CD4-positive, CD25-positive, alpha-beta regulatory T cell (primary cell): Measurements from ENCODE around the gene EPHA6. TPM values are rescaled to one million over a fixed set of nuclear protein-coding genes. Genes with fewer than 3 reads are reported as not detected.

Experiments
- ATAC-seq, 2 donors: fragments of 150-1000 bp; cut with Tn5 transposase; one replicate each; pipeline ENCODE4 v1.10.0; 2021; ENCODE audit warnings: low read depth in 2 of 2, moderate number of reproducible peaks in 2 of 2, moderate library complexity in 1 of 2
- DNase-seq, 3 donors: peaks; one replicate each; pipeline versions ENCODE4 v3.0.0 to v3.0.0-alpha.2; 2012 to 2022; ENCODE audit warnings: mixed read lengths in 1 of 3
- H3K27ac ChIP-seq: one replicate; pipeline ENCODE4 v1.7.0; 2013; ENCODE audit warnings: mild to moderate bottlenecking, low read length; ENCODE audit not compliant: insufficient read depth, poor library complexity, severe bottlenecking
- H3K27me3 ChIP-seq: one replicate; pipeline ENCODE4 v1.7.0; 2013; ENCODE audit warnings: low read length; ENCODE audit not compliant: control insufficient read depth, insufficient read depth
- H3K36me3 ChIP-seq: one replicate; pipeline ENCODE4 v1.7.0; 2013; ENCODE audit warnings: mild to moderate bottlenecking, low read length, moderate library complexity; ENCODE audit not compliant: control insufficient read depth, insufficient read depth
- H3K4me1 ChIP-seq: 2 replicates; pipeline ENCODE4 v1.7.0; 2013; ENCODE audit warnings: mild to moderate bottlenecking, low read length; ENCODE audit not compliant: insufficient read depth, control insufficient read depth, poor library complexity, severe bottlenecking
- H3K4me3 ChIP-seq: one replicate; pipeline ENCODE4 v1.7.0; 2013; ENCODE audit warnings: low read depth, mild to moderate bottlenecking, low read length, moderate library complexity
- H3K9me3 ChIP-seq, 2 experiments: 1 replicate in 1 of 2; 2 replicates in 1 of 2; pipeline ENCODE4 v1.7.0; 2013; ENCODE audit warnings: low read length in 2 of 2, mild to moderate bottlenecking in 1 of 2, moderate library complexity in 1 of 2; ENCODE audit not compliant: control insufficient read depth in 2 of 2
- H3K27ac Mint-ChIP-seq, 3 donors: one replicate each; pipeline ENCODE4 v1.8.0; 2020 to 2022; ENCODE audit warnings: mild to moderate bottlenecking in 3 of 3, mixed read lengths in 3 of 3, moderate library complexity in 2 of 3
- H3K27me3 Mint-ChIP-seq: one replicate; pipeline ENCODE4 v1.8.0; 2022; ENCODE audit warnings: mild to moderate bottlenecking, mixed read lengths
- H3K36me3 Mint-ChIP-seq: one replicate; pipeline ENCODE4 v1.8.0; 2020; ENCODE audit warnings: mixed read lengths
- H3K4me1 Mint-ChIP-seq, 4 donors: one replicate each; pipeline ENCODE4 v1.8.0; 2020 to 2022; ENCODE audit warnings: mixed read lengths in 4 of 4, mild to moderate bottlenecking in 1 of 4
- H3K4me3 Mint-ChIP-seq, 4 donors: one replicate each; pipeline ENCODE4 v1.8.0; 2020 to 2022; ENCODE audit warnings: mild to moderate bottlenecking in 4 of 4, mixed read lengths in 4 of 4, moderate library complexity in 3 of 4
- H3K9me3 Mint-ChIP-seq, 7 donors: one replicate each; pipeline ENCODE4 v1.8.0; 2020 to 2022; ENCODE audit warnings: mixed read lengths in 7 of 7, mild to moderate bottlenecking in 3 of 7, moderate library complexity in 2 of 7
- polyA plus RNA-seq, 4 donors: library from polyadenylated mRNA; unstranded; fragments of 300-500 nt; fragmentation: Illumina TruSeq; gene quantifications; one replicate each; pipeline ENCODE4 v1.2.3, GENCODE V29; 2021
- total RNA-seq: library from RNA; stranded (reverse); gene quantifications from one replicate; pipeline ENCODE4 v1.2.3, GENCODE V29; 2022

The EPHA6 gene
- total and polyA plus RNA-seq, 5 donors from 2014 or later: not detected

DNA sequence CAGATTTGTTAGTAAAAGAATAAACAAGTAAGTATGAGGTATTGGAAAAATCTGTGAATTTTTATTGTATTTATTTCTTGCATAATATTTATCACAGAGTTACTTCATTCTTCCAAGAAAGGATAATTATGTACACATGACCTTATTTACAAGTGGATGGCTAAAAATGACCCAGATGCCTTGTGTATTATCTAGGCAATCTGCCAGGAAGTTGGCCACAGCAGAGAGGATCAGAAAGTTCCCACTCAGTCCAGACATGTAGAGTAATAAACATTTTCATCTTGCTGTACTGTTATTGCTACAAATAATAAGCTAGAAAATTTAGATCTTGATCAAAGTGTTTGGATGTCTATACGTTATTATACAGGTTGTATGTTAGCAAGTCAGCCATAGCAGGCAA, 317.1 kb downstream of the EPHA6 start:
- H3K4me3 ChIP-seq: no peak overlapping the region
- Mint-ChIP-seq H3K4me1 (no peaks in the 10 kb centered on the region), H3K27ac (no peak overlapping the region), H3K27me3 (no peaks in the 10 kb centered on the region), H3K4me3 (no peak overlapping the region), H3K36me3 (no peaks in the 10 kb centered on the region), H3K9me3 (peaks cover 0 to 8% (median 2%) of the 10 kb centered on the region in 7 donors)
- no peak overlapping the region for H3K27ac ChIP-seq
- no peaks in the 10 kb centered on the region for H3K36me3 ChIP-seq
- no peaks in the 10 kb centered on the region for H3K9me3 ChIP-seq
- no peak for DNase-seq
- no peak for ATAC-seq
- H3K4me1 ChIP-seq: no peaks in the 10 kb centered on the region
- H3K27me3 ChIP-seq: no peaks in the 10 kb centered on the region

DNA sequence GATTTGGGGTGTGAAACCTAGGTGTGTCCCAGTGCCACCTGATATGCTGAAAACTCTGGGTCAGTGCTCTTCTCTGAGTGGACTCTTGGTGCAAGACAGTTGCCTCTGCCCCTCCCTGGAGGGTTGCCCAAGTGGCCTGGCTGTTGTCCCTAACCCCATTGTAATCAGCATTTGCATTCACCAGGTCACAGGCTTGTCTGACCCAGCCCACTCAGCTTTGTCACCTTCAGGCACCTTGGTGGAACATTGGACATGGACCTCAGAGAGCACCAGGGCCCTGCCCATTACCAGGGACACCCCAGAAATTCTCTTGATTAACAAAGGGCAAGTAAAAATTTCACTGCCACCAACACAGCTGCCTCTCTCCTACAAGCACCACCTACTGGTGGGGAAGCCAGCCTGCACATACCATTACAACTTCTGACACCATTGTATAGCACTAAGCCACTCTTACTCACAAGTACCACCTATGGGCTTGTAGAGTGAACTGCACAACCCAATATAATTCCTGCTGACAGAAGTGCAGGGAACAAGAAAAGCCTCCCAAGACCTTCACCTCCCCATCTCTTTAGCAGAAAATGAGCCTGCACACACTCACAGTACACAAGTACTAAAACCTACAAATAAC, 324.6 kb downstream of the EPHA6 start:
- no peak overlapping the region for H3K4me3 ChIP-seq
- no peaks in the 10 kb centered on the region for H3K27me3 ChIP-seq
- ATAC-seq: no peak
- Mint-ChIP-seq H3K9me3 (peaks cover 0 to 30% (median 8%) of the 10 kb centered on the region in 7 donors), H3K27me3 (no peaks in the 10 kb centered on the region), H3K4me1 (no peaks in the 10 kb centered on the region), H3K27ac (no peak overlapping the region), H3K4me3 (no peak overlapping the region), H3K36me3 (no peaks in the 10 kb centered on the region)
- no peak overlapping the region for H3K27ac ChIP-seq
- H3K9me3 ChIP-seq: peaks cover 0 to 15% of the 10 kb centered on the region in 2 experiments
- H3K4me1 ChIP-seq: no peaks in the 10 kb centered on the region
- peak in 1 of 3 donors; percentile 1 for DNase-seq
- H3K36me3 ChIP-seq: no peaks in the 10 kb centered on the region

DNA sequence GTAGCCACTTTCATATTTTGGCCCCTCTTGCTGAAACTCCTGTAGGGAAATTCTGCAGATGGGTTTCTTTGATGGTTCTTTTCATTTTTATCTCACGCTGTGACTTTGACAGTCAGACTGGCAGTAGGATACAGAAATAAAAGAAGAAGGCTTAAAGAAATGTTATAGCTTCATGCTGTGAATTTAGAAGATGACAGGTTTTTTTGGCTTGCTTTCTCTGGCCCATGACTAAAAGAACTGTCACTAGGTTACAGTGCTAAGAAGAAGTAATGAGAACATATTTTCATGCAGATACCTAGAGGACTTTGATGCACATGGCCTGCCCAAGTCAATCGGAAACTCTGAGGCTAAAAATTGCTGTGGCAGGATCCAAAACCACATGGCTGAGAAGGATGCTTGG, 334.5 kb downstream of the EPHA6 start:
- H3K9me3 Mint-ChIP-seq: peaks cover 0 to 9% (median 5%) of the 10 kb centered on the region in 7 donors
- H3K27me3 Mint-ChIP-seq: no peaks in the 10 kb centered on the region
- no peak for DNase-seq
- no peaks in the 10 kb centered on the region for H3K4me1 Mint-ChIP-seq
- H3K4me1 ChIP-seq: no peaks in the 10 kb centered on the region
- no peaks in the 10 kb centered on the region for H3K27me3 ChIP-seq
- no peak overlapping the region for H3K27ac ChIP-seq
- no peaks in the 10 kb centered on the region for H3K36me3 ChIP-seq
- no peak for ATAC-seq
- no peak overlapping the region for H3K4me3 ChIP-seq
- H3K9me3 ChIP-seq: no peaks in the 10 kb centered on the region
- H3K36me3 Mint-ChIP-seq: no peaks in the 10 kb centered on the region
- H3K4me3 Mint-ChIP-seq: no peak overlapping the region
- no peak overlapping the region for H3K27ac Mint-ChIP-seq

DNA sequence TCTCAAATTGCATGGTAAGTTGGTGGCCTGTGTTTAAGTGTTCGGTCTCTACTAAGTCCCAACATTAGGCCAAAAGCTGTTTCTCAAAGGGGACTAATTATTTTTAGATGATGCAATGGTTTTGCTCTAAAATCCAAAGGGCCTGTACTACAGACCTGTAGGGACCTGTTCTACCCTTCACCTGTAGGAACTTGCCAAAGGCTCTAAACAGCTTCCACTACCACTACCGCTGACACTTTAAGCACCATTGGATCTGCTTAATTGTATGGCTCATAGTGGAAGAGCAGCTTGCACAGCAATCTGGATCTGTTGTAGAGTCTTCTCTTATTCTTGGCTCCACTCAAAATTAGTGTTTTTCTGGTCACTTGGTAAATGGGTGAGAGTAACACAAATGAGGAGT, 346.8 kb downstream of the EPHA6 start:
- H3K9me3 ChIP-seq: no peaks in the 10 kb centered on the region
- no peaks in the 10 kb centered on the region for H3K36me3 ChIP-seq
- H3K27ac ChIP-seq: no peak overlapping the region

DNA sequence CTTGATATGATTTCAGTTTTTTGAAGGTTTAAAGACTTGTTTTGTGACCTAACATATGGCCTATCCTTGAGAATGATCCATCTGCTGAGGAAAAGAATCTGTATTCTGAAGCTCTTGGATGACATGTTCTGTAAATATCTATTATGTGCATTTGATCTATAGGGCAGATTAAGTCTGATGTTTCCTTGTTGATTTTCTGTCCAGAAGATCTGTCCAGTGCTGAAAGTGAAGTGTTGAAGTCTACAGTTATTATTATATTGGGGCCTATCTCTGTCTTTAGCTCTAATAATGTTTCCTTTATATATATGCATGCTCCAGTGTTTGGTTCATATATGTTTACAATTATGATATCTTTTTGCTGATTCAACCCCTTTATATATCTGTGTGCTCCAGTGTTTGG, 362.8 kb downstream of the EPHA6 start:
- H3K27me3 ChIP-seq: no peaks in the 10 kb centered on the region
- Mint-ChIP-seq H3K4me3 (no peak overlapping the region), H3K4me1 (no peaks in the 10 kb centered on the region), H3K27ac (no peak overlapping the region), H3K36me3 (no peaks in the 10 kb centered on the region), H3K27me3 (no peaks in the 10 kb centered on the region), H3K9me3 (peaks cover 5 to 24% (median 7%) of the 10 kb centered on the region in 7 donors)
- no peaks in the 10 kb centered on the region for H3K9me3 ChIP-seq
- DNase-seq: no peak
- H3K27ac ChIP-seq: no peak overlapping the region
- H3K36me3 ChIP-seq: no peaks in the 10 kb centered on the region
- H3K4me3 ChIP-seq: no peak overlapping the region
- no peaks in the 10 kb centered on the region for H3K4me1 ChIP-seq
- ATAC-seq: no peak

More for the DNA sequence above, 346.8 kb downstream of the EPHA6 start:
- DNase-seq (no peak), ATAC-seq (no peak)
- no peaks in the 10 kb centered on the region for H3K27me3 ChIP-seq
- H3K4me1 Mint-ChIP-seq: no peaks in the 10 kb centered on the region
- H3K9me3 Mint-ChIP-seq: peaks cover 2 to 18% (median 4%) of the 10 kb centered on the region in 7 donors
- no peaks in the 10 kb centered on the region for H3K4me1 ChIP-seq
- H3K27ac Mint-ChIP-seq: no peak overlapping the region
- peaks cover 4% of the 10 kb centered on the region for H3K36me3 Mint-ChIP-seq
- no peak overlapping the region for H3K4me3 Mint-ChIP-seq
- no peak overlapping the region for H3K4me3 ChIP-seq
- no peaks in the 10 kb centered on the region for H3K27me3 Mint-ChIP-seq

DNA sequence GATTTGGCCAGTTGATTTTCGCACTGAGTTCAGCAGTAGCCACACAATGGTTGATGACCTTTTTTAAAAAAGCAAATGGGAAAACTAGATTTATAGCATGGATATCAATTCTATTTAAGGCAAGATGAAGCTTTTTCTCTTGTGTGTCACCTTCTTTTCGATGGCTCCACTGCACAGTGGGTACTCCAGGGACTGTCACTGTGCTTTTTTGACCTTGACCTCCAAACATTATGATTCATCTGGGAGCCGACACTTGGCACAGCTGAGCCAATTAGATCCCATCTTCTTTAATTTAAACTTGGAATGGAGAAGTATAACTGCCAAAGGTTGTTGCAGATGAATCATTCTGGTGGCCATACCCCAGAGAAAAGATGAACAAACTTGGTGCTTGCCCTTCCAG, 367.3 kb downstream of the EPHA6 start:
- no peak overlapping the region for H3K27ac Mint-ChIP-seq
- H3K27ac ChIP-seq: no peak overlapping the region
- no peaks in the 10 kb centered on the region for H3K4me1 ChIP-seq
- ATAC-seq: no peak
- peaks cover 1 to 24% (median 5%) of the 10 kb centered on the region in 7 donors for H3K9me3 Mint-ChIP-seq
- no peaks in the 10 kb centered on the region for H3K36me3 Mint-ChIP-seq
- H3K4me3 Mint-ChIP-seq: no peak overlapping the region
- no peaks in the 10 kb centered on the region for H3K4me1 Mint-ChIP-seq
- H3K36me3 ChIP-seq: no peaks in the 10 kb centered on the region
- no peaks in the 10 kb centered on the region for H3K27me3 ChIP-seq
- no peak for DNase-seq
- no peaks in the 10 kb centered on the region for H3K27me3 Mint-ChIP-seq
- H3K4me3 ChIP-seq: no peak overlapping the region
- H3K9me3 ChIP-seq: no peaks in the 10 kb centered on the region

DNA sequence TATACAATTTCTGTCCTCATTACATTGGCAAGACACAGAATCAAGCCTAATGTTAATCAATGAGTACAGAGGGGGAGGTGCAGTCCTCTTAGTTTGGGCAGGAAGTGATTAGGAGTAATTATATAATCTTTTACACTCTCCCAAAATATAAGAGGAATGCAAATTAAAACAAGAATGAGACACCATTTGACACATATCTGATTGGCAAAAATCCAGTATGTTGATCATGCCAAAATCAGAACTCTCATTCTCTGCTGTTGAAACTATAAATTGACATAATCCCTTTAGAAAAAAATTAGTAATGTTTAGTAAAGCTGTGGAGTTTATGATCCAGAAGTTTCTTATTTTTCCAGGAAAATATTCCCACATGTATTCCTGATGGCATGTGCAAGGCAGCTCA, 373.4 kb downstream of the EPHA6 start:
- ATAC-seq (no peak), DNase-seq (no peak)
- H3K9me3 Mint-ChIP-seq: peaks cover 0 to 8% (median 4%) of the 10 kb centered on the region in 7 donors
- no peaks in the 10 kb centered on the region for H3K27me3 ChIP-seq
- H3K4me3 ChIP-seq: no peak overlapping the region
- H3K36me3 ChIP-seq: no peaks in the 10 kb centered on the region
- H3K4me1 Mint-ChIP-seq: no peaks in the 10 kb centered on the region
- no peak overlapping the region for H3K27ac Mint-ChIP-seq
- H3K4me3 Mint-ChIP-seq: no peak overlapping the region
- H3K36me3 Mint-ChIP-seq: no peaks in the 10 kb centered on the region
- H3K9me3 ChIP-seq: no peaks in the 10 kb centered on the region
- H3K27ac ChIP-seq: no peak overlapping the region
- H3K4me1 ChIP-seq: no peaks in the 10 kb centered on the region
- no peaks in the 10 kb centered on the region for H3K27me3 Mint-ChIP-seq

DNA sequence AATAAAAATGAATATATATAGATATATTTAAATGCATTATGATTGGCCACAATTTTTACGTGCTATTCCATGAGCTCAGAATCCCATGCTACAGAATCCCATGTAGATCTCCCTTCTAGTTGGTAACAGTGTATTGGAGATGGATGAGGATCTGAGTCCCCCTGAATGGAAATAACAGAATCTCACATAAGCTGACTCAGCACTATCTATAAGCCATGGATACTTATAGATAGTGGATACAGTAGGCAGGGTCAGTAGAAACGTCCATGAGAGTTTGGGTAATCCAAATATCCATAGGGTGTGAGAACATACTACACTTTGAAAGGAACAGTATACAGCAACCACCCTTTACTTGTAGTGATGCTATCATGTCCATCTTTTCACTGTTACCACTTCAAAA, 375.4 kb downstream of the EPHA6 start:
- H3K9me3 Mint-ChIP-seq: peaks cover 0 to 16% (median 4%) of the 10 kb centered on the region in 7 donors
- no peaks in the 10 kb centered on the region for H3K36me3 Mint-ChIP-seq
- no peak overlapping the region for H3K27ac Mint-ChIP-seq
- Histone ChIP-seq H3K27me3 (no peaks in the 10 kb centered on the region), H3K9me3 (no peaks in the 10 kb centered on the region), H3K4me3 (no peak overlapping the region), H3K27ac (no peak overlapping the region), H3K4me1 (no peaks in the 10 kb centered on the region), H3K36me3 (no peaks in the 10 kb centered on the region)
- DNase-seq: no peak
- no peaks in the 10 kb centered on the region for H3K4me1 Mint-ChIP-seq
- no peaks in the 10 kb centered on the region for H3K27me3 Mint-ChIP-seq
- no peak overlapping the region for H3K4me3 Mint-ChIP-seq
- ATAC-seq: no peak
